Measurements from ENCODE around the gene SYNJ2.

SYNJ2 gene

DNA sequence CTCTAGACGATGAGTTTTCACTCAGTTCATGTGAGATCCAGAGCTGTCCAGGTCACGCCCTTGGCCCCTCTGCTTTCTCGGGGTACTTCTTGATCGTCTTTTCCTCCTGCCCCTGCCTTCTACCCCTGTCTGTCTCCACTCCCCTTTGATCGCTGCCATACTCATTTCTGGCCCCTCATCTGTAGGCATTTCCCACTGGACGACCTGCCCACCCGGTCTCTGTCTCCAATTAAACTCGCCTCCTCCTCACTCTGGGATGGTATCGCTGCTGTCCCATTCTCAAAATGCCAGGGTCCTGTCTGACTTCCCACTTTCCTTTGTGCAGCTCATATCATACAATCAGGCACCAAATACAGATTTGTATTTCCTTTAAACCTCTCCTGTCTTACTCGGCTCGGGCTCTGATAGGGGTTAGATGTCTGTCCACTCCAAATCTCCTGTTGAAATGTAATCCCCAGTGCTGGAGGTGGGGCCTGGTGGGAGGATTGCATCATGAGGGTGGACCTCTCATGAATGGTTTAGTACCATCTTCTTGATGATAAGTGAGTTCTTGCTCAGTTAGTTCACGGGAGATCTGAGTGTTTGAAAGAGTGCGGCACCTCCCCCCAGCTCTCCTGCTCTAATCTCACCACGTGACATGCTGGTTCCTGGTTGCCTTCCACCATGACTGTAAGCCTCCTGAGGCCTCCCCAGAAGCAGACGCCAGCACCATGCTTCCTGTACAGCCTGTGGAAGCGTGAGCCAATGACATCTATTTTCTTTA lies 3.5 kb upstream of the SYNJ2 start:
- Histone ChIP-seq H3K4me3 (IDR thresholded peaks at IDR 0.05; ENCODE audit: insufficient read depth, low read depth, low read length) (no peak overlapping the region), H2AFZ (ENCODE audit: low read depth) (no peak overlapping the region), H3K4me1 (ENCODE audit: low read depth, poor library complexity, severe bottlenecking) (peaks cover 8% of the 10 kb centered on the region), H3K4me2 (no peak overlapping the region), H3K27ac (no peak overlapping the region), H3K79me2 (ENCODE audit: insufficient read depth, low read depth) (no peaks in the 10 kb centered on the region; the same call in 1 of the 2 replicates), H3K36me3 (ENCODE audit: insufficient read depth) (no peaks in the 10 kb centered on the region), H3K27me3 (ENCODE audit: insufficient read depth, low read depth) (no peaks in the 10 kb centered on the region), H3K9ac (no peak overlapping the region), H4K20me1 (ENCODE audit: insufficient read depth) (no peaks in the 10 kb centered on the region)
- TF ChIP-seq, protein P1, sequence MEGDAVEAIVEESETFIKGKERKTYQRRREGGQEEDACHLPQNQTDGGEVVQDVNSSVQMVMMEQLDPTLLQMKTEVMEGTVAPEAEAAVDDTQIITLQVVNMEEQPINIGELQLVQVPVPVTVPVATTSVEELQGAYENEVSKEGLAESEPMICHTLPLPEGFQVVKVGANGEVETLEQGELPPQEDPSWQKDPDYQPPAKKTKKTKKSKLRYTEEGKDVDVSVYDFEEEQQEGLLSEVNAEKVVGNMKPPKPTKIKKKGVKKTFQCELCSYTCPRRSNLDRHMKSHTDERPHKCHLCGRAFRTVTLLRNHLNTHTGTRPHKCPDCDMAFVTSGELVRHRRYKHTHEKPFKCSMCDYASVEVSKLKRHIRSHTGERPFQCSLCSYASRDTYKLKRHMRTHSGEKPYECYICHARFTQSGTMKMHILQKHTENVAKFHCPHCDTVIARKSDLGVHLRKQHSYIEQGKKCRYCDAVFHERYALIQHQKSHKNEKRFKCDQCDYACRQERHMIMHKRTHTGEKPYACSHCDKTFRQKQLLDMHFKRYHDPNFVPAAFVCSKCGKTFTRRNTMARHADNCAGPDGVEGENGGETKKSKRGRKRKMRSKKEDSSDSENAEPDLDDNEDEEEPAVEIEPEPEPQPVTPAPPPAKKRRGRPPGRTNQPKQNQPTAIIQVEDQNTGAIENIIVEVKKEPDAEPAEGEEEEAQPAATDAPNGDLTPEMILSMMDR (conservative IDR thresholded peaks at IDR 0.05; ENCODE audit: low read depth, low read length): no peak

DNA sequence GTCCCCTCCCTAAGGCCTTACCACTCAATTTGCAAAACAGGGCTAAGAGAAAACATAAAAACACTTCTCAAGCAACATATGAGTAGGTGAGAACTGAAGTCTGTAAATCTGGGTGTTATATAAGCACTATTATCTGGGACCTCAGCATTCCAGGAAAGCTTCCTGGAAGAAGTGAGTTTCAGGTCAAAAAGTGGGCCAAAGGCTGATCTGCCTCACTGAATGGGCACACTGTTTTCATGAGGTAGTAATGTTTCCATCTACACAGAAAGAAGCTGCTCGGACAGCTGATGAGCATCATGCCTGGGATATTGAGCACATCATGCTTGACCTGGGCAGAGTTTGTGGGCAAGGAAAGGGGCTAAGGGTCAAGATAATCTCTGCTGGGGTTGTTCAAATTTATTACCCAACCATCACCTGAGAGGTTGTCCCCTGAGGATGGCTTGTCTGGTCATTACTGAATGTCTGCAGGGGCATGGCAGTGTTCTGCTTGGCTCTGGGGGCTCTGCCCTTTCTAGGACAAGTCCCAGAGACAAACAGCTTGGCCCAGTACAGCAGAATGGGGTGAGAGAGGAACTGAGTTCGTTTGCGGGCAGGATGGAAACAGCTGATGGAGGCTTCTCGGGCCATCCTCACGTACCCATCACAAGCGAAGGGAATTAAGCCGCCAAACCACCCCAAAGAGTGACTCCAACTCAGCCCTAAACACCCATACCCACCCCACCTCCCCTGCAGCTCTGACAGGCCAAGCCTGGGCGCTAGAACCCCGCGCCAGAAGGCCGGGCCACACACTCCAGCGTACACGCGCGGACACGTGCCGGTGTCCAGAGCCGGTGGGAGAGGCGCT lies 1.2 kb upstream of the SYNJ2 start:
- H3K4me3 ChIP-seq (IDR thresholded peaks at IDR 0.05; ENCODE audit: insufficient read depth, low read depth, low read length): no peak overlapping the region
- peaks cover 22% of the 10 kb centered on the region for H3K4me1 ChIP-seq (ENCODE audit: low read depth, poor library complexity, severe bottlenecking)
- no peak overlapping the region for H3K27ac ChIP-seq

DNA sequence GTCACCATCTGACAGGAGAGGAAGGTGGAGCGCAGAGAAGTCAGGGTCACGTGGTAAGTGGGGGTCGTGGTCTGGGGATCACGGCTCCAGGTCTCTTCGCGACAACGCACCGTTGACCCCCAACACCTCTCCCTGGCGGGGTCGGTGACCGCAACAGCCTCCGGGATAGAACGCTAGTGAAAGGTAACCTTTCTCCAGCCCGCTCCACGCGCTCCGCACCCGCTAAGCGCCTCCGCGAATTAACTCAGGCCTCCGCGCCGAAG lies 600 bp upstream of the SYNJ2 start:
- Histone ChIP-seq H3K79me2 (ENCODE audit: insufficient read depth, low read depth) (peaks cover 19% of the 10 kb centered on the region; the same call in 1 of the 2 replicates), H3K4me3 (IDR thresholded peaks at IDR 0.05; ENCODE audit: insufficient read depth, low read depth, low read length) (no peak overlapping the region), H3K36me3 (ENCODE audit: insufficient read depth) (no peaks in the 10 kb centered on the region), H3K27ac (no peak overlapping the region), H3K9ac (peak overlapping the region; percentile 85), H3K4me1 (ENCODE audit: low read depth, poor library complexity, severe bottlenecking) (peaks cover 22% of the 10 kb centered on the region), H3K27me3 (ENCODE audit: insufficient read depth, low read depth) (no peaks in the 10 kb centered on the region), H3K4me2 (peak overlapping the region; percentile 72; the same call in 1 of the 2 replicates), H4K20me1 (ENCODE audit: insufficient read depth) (no peaks in the 10 kb centered on the region), H2AFZ (ENCODE audit: low read depth) (peak overlapping the region; percentile 82)
- TF ChIP-seq, protein P1 (conservative IDR thresholded peaks at IDR 0.05; ENCODE audit: low read depth, low read length): no peak

More for the DNA sequence above, 1.2 kb upstream of the SYNJ2 start:
- no peak overlapping the region for H3K4me2 ChIP-seq
- H3K79me2 ChIP-seq (ENCODE audit: insufficient read depth, low read depth): peaks cover 17% of the 10 kb centered on the region; the same call in 1 of the 2 replicates
- H4K20me1 ChIP-seq (ENCODE audit: insufficient read depth): no peaks in the 10 kb centered on the region
- H3K36me3 ChIP-seq (ENCODE audit: insufficient read depth): no peaks in the 10 kb centered on the region
- no peaks in the 10 kb centered on the region for H3K27me3 ChIP-seq (ENCODE audit: insufficient read depth, low read depth)
- TF ChIP-seq, protein P1 (conservative IDR thresholded peaks at IDR 0.05; ENCODE audit: low read depth, low read length): no peak
- peak overlapping the region; percentile 82; the same call in 1 of the 2 replicates for H2AFZ ChIP-seq (ENCODE audit: low read depth)
- H3K9ac ChIP-seq: no peak overlapping the region

DNA sequence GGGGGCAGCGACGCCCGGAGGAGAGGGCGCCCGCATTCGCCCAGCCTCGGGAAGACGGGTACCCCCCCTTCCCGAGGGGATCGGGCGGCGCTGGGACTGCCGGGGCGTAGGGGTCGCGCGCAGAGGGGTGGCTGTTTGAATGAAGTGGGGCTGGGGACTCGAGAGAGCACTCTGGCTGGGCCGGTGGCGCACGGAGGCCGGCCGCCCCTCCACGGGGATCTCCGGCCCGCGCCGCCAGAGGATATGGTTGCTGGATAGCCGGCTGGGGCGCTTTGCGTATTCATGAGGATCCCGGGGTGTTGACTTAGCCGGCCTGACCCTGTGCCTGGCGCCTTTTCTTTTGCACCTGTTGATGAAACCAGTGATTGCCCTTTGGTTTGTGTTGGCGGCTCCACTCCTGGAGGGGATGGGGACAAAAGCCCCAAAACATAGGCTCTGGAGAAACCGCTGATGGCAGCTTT lies 469 bp downstream of the SYNJ2 start:
- TF ChIP-seq, protein P1 (conservative IDR thresholded peaks at IDR 0.05; ENCODE audit: low read depth, low read length): no peak
- Histone ChIP-seq H3K4me1 (ENCODE audit: low read depth, poor library complexity, severe bottlenecking) (peaks cover 22% of the 10 kb centered on the region), H3K27ac (peak overlapping the region; percentile 51)

More for the DNA sequence above, 469 bp downstream of the SYNJ2 start:
- H3K4me3 ChIP-seq (IDR thresholded peaks at IDR 0.05; ENCODE audit: insufficient read depth, low read depth, low read length): no peak overlapping the region
- peak overlapping the region; percentile 72 for H3K4me2 ChIP-seq
- peak overlapping the region; percentile 85 for H3K9ac ChIP-seq
- no peaks in the 10 kb centered on the region for H3K36me3 ChIP-seq (ENCODE audit: insufficient read depth)
- H3K27me3 ChIP-seq (ENCODE audit: insufficient read depth, low read depth): no peaks in the 10 kb centered on the region
- no peaks in the 10 kb centered on the region for H4K20me1 ChIP-seq (ENCODE audit: insufficient read depth)
- peak overlapping the region; percentile 82 for H2AFZ ChIP-seq (ENCODE audit: low read depth)
- H3K79me2 ChIP-seq (ENCODE audit: insufficient read depth, low read depth): peaks cover 19% of the 10 kb centered on the region; the same call in 1 of the 2 replicates
